GM10266 (cell line): Measurements from ENCODE around the gene SV2C.

Experiments used
- DNase-seq: peaks from one replicate; pipeline ENCODE4 v3.0.0; 2012; ENCODE audit errors: extremely low spot score
- TF ChIP-seq, protein P1 (sequence below): IDR thresholded peaks from 2 replicates; pipeline ENCODE4 v1.5.1; 2012; ENCODE audit warnings: mild to moderate bottlenecking, low read depth; ENCODE audit not compliant: control insufficient read depth, insufficient read depth; ENCODE audit errors: missing control alignments

The SV2C gene

DNA sequence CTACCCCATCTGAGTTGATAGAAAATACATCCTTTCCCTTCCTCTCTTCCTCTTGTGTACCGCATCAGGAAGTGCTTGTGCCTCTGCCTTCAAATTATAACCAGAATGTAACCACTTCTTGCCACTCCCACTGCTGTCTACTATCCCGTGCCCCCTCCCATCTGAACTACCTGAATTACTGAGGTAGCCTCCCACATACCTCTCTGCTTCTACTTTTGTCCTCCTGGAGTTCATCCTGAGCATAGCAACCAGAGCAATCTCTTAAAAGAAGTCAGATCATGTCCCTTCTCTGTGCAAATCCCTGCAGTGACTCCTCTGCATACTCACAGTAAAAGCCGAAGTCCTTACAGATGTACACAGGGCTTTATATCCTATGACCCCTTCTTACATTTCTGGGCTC, 23.0 kb downstream of the SV2C start:
- no peak for DNase-seq
- TF ChIP-seq, protein P1, sequence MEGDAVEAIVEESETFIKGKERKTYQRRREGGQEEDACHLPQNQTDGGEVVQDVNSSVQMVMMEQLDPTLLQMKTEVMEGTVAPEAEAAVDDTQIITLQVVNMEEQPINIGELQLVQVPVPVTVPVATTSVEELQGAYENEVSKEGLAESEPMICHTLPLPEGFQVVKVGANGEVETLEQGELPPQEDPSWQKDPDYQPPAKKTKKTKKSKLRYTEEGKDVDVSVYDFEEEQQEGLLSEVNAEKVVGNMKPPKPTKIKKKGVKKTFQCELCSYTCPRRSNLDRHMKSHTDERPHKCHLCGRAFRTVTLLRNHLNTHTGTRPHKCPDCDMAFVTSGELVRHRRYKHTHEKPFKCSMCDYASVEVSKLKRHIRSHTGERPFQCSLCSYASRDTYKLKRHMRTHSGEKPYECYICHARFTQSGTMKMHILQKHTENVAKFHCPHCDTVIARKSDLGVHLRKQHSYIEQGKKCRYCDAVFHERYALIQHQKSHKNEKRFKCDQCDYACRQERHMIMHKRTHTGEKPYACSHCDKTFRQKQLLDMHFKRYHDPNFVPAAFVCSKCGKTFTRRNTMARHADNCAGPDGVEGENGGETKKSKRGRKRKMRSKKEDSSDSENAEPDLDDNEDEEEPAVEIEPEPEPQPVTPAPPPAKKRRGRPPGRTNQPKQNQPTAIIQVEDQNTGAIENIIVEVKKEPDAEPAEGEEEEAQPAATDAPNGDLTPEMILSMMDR = no peak

DNA sequence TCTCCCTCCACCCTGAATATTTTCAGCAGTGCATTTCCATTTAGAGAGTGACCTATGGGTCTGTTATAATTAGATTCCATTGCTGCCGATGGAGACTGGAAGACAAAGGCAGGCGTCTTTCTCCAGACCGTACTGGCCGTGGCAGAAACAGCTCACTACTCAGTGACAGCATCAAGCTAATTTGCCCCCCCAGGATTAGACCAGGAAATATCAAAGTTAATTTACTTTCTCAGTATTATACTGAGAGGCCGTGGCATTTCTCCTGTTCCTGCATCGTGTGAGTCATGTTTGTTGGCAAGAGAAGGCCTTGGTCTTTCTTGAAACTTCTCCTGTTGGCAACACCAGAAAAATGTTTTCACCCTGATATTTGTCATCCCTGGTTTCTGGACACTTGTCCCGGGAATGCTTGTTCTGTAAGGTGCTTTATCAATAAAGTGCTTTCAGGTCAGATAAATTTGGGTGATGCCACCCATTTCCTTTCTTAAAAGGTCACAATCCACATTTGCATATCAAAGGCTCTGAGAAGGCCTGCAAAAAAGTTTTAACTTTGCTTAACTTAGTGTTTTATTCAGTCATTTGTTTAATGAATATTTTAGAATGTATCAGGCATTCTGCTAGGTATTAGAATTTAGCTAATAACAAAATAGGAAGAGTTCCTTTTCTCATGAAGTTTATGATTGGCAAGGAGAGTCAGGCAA, 28.4 kb downstream of the SV2C start:
- no peak for DNase-seq
- TF ChIP-seq, protein P1 = no peak

DNA sequence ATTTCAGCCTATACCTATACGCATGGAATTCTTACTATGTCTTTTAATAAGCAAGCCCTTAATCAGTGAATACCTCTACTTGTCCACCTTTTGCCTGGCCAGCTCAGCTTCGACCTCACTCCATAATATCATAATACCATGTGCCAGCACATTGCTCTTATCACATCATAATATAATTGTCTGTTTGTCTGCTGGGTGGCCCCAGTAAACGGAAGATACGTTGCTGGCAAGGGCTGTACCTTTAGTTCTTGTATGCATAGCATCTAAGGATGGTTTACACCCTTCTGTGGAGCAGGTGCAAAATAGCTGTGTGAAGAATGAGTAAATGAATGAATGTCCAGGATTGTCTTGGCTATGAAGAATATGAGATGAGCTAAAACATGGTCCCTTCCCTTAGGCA, 29.9 kb downstream of the SV2C start:
- DNase-seq = no peak
- TF ChIP-seq, protein P1 = no peak

DNA sequence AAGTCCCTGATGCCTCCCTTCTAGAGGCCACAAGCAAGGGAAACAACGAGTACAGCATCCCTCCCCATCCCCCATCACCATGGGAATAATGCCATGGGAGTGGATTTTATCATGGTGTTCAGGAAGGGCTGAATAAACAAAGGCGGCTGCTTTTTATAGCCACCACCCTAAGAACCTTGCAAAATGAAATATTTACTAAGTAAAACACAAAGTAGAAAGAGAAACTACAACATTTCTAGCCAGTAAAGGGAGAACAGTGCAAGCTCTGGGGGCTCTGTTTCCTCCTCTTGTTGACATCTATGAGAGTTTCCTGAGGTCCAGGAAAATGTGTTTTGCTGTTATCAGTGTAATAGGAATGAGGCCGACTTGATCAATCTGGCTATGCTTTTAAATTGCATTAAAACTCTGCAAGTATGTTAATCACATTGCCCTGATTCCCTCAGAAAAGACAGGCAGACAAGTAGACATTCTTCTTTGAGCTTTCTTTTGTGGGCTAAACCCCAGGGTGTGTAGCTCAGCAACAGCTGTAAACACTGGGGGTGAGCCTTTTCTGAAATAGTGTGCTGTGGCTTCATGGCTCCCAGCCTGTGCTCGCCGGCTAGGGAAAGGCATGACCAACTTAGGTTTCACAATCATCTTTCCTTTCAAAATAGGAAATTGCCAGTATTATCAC, 31.1 kb downstream of the SV2C start:
- TF ChIP-seq, protein P1 = no peak
- no peak for DNase-seq

DNA sequence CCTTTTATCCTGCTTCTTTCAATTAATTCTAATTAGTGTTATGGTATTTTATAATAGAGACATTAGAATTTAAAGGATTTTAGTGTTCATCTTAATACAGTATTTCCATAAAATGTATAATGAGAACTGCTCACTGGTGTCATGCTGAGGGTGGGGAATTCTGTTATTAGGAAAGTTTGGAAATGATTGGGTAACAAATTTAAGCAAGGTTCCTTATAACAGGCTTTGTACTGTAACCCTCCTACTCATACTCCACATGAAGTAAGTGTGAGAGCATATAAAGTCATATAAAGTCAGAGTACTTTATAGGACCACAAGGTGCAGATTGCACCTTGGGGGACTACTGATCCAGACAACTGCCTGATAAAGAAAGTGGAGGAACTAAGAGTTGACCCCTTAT, 42.2 kb downstream of the SV2C start:
- TF ChIP-seq, protein P1 = no peak
- no peak for DNase-seq

DNA sequence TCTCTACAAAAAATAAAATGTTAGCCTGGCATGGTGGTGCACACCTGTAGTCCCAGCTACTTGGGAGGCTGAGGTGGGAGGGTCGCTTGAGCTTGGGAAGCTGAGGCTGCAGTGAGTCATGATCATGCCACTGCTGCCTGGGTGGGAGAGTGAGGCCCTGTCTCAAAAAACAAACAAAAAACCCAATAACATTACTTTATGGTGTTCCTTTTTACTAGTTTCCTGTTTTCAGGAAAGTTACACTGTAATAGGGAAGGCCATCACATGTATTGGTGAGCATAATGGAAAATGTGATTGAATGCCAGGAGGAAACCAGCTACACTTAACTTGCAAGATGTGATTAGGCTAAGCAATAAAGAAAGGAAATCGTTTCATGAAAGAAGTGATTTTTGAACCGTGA, 42.7 kb downstream of the SV2C start:
- TF ChIP-seq, protein P1 = no peak
- no peak for DNase-seq

DNA sequence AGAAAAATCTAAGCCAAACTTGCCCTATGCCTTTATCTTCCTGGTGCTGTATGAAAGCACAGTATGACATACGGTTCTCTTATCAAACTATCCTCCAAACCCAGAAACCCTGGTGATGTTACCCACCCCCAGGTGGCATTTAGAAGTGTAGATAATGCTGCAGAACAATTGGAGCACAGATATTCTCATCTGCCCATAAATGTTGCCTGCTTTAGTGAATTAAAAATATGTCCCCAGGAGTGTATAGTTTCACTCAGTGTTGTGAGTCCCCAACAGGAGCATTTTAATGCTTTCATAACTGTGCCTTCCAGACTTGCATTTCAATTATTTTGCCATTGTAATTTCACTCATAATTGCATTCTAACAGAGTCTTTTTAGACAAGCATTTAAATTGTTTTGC, 50.8 kb downstream of the SV2C start:
- no peak for DNase-seq
- TF ChIP-seq, protein P1 = no peak
